Ishikawa (cell line): ENCODE data around the gene ABCC8.

ENCODE experiments used
- CEBPB ChIP-seq: IDR thresholded peaks from 2 replicates; pipeline ENCODE4 v1.6.1; 2012
- CREB1 ChIP-seq: IDR thresholded peaks from 2 replicates; pipeline ENCODE4 v1.6.1; 2012; ENCODE audit warnings: low read depth
- EGR1 ChIP-seq: IDR thresholded peaks from 2 replicates; pipeline ENCODE4 v1.6.1; 2012
- EP300 ChIP-seq: IDR thresholded peaks from 2 replicates; pipeline ENCODE4 v1.6.1; 2012; ENCODE audit warnings: borderline replicate concordance
- FOXM1 ChIP-seq: IDR thresholded peaks from 2 replicates; pipeline ENCODE4 v1.6.1; 2012; ENCODE audit warnings: low read depth, borderline replicate concordance
- NFIC ChIP-seq: IDR thresholded peaks from 2 replicates; pipeline ENCODE4 v1.6.1; 2012
- RAD21 ChIP-seq: IDR thresholded peaks from 2 replicates; pipeline ENCODE4 v1.6.1; 2012; ENCODE audit warnings: low read depth
- TAF1 ChIP-seq: IDR thresholded peaks from 2 replicates; pipeline ENCODE4 v1.6.1; 2012; ENCODE audit warnings: low read depth, mild to moderate bottlenecking
- TCF12 ChIP-seq: IDR thresholded peaks from 2 replicates; pipeline ENCODE4 v1.6.1; 2012; ENCODE audit warnings: low read depth
- TEAD4 ChIP-seq: IDR thresholded peaks from 2 replicates; pipeline ENCODE4 v1.6.1; 2012
- USF1 ChIP-seq: IDR thresholded peaks from 2 replicates; pipeline ENCODE4 v1.6.1; 2012
- YY1 ChIP-seq: IDR thresholded peaks from 2 replicates; pipeline ENCODE4 v1.6.1; 2012; ENCODE audit warnings: low read depth
- ZBTB7A ChIP-seq: IDR thresholded peaks from 2 replicates; pipeline ENCODE4 v1.6.1; 2012; ENCODE audit warnings: low read depth
- TF ChIP-seq, protein P1 (sequence below): IDR thresholded peaks from 2 replicates; pipeline ENCODE4 v1.6.1; 2012
- TF ChIP-seq, protein P2 (sequence below): IDR thresholded peaks from 2 replicates; pipeline ENCODE4 v1.6.1; 2012; ENCODE audit warnings: low read depth, mild to moderate bottlenecking

Gene ABCC8

DNA sequence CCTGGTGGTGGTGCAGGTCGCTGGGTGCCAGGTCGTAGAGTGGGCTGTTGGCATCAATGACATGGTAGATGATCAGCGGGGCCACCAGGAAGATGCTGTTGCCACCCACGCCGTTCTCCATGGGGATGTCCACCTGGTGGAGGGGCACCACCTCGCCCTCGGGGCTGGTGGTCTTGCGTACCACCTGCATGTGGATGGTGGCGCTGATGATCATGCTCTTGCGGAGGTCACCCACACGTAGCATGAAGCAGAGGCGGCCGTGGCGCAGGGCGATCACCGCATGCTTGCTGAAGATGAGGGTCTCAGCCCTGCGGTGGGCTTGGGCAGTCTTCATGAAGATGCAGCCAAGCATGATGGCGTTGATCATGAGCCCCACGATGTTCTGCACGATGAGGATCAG lies 89.4 kb downstream of the ABCC8 start:
- TF ChIP-seq FOXM1 (no peak), TCF12 (no peak), CEBPB (no peak), TEAD4 (no peak), USF1 (no peak), EP300 (no peak), RAD21 (no peak), CREB1 (no peak), YY1 (no peak), NFIC (no peak)
- TF ChIP-seq, protein P1, sequence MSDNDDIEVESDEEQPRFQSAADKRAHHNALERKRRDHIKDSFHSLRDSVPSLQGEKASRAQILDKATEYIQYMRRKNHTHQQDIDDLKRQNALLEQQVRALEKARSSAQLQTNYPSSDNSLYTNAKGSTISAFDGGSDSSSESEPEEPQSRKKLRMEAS: no peak
- TF ChIP-seq, protein P2, sequence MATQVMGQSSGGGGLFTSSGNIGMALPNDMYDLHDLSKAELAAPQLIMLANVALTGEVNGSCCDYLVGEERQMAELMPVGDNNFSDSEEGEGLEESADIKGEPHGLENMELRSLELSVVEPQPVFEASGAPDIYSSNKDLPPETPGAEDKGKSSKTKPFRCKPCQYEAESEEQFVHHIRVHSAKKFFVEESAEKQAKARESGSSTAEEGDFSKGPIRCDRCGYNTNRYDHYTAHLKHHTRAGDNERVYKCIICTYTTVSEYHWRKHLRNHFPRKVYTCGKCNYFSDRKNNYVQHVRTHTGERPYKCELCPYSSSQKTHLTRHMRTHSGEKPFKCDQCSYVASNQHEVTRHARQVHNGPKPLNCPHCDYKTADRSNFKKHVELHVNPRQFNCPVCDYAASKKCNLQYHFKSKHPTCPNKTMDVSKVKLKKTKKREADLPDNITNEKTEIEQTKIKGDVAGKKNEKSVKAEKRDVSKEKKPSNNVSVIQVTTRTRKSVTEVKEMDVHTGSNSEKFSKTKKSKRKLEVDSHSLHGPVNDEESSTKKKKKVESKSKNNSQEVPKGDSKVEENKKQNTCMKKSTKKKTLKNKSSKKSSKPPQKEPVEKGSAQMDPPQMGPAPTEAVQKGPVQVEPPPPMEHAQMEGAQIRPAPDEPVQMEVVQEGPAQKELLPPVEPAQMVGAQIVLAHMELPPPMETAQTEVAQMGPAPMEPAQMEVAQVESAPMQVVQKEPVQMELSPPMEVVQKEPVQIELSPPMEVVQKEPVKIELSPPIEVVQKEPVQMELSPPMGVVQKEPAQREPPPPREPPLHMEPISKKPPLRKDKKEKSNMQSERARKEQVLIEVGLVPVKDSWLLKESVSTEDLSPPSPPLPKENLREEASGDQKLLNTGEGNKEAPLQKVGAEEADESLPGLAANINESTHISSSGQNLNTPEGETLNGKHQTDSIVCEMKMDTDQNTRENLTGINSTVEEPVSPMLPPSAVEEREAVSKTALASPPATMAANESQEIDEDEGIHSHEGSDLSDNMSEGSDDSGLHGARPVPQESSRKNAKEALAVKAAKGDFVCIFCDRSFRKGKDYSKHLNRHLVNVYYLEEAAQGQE: no peak

- TF ChIP-seq YY1: no peak
- TF ChIP-seq, protein P1: peak; percentile 24; the same call in 1 of the 2 replicates
- peak; percentile 60 for TF ChIP-seq RAD21
- TF ChIP-seq TEAD4: 0 out of 2 replicates have a peak, but pooled peaks have one; percentile 6
- TF ChIP-seq EP300: no peak
These were observed 90.1 kb downstream of the ABCC8 start for GRCh38 chr11:17386331-17387084.

- TF ChIP-seq CEBPB (no peak), YY1 (no peak), TCF12 (no peak), USF1 (no peak), NFIC (no peak), TEAD4 (no peak), RAD21 (no peak), EGR1 (no peak), FOXM1 (no peak), EP300 (no peak), ZBTB7A (no peak), CREB1 (no peak), TAF1 (no peak)
- TF ChIP-seq, protein P2: no peak
- TF ChIP-seq, protein P1: no peak
These were observed 90.7 kb downstream of the ABCC8 start for GRCh38 chr11:17385926-17386325.

GRCh38 chr11:17385492-17385891 lies 91.2 kb downstream of the ABCC8 start:
- no peak for TF ChIP-seq USF1
- TF ChIP-seq, protein P2: no peak
- no peak for TF ChIP-seq CREB1
- TF ChIP-seq, protein P1: no peak
- no peak for TF ChIP-seq EP300
- TF ChIP-seq ZBTB7A: no peak
- no peak for TF ChIP-seq TCF12
- TF ChIP-seq FOXM1: no peak
- TF ChIP-seq NFIC: no peak
- TF ChIP-seq YY1: no peak
- no peak for TF ChIP-seq EGR1
- no peak for TF ChIP-seq TAF1
- TF ChIP-seq RAD21: no peak
- TF ChIP-seq CEBPB: no peak
- TF ChIP-seq TEAD4: no peak
